KMS-11 (cell line): ENCODE measurements around the gene SUPT3H.

ENCODE experiments used
- H2AFZ ChIP-seq: fragments of 200-600 bp; sonication (generic); 2 replicates; pipeline ENCODE4 v1.6.1; 2016; ENCODE audit warnings: antibody characterized with exemption, mixed run types, low read depth
- H3K27ac ChIP-seq: fragments of 200-600 bp; sonication (generic); 2 replicates; pipeline ENCODE4 v1.6.1; 2016; ENCODE audit warnings: mild to moderate bottlenecking, mixed run types
- H3K27me3 ChIP-seq: fragments of 200-600 bp; sonication (generic); 2 replicates; pipeline ENCODE4 v1.6.1; 2017; ENCODE audit warnings: mild to moderate bottlenecking, low read depth, mixed run types, moderate library complexity; ENCODE audit not compliant: insufficient read depth
- H3K36me3 ChIP-seq: fragments of 200-600 bp; sonication (generic); 2 replicates; pipeline ENCODE4 v1.6.1; 2017; ENCODE audit warnings: mild to moderate bottlenecking, mixed run types; ENCODE audit not compliant: insufficient read depth
- H3K4me1 ChIP-seq: fragments of 200-600 bp; sonication (generic); 2 replicates; pipeline ENCODE4 v1.6.1; 2016; ENCODE audit warnings: mild to moderate bottlenecking, low read depth, mixed run types; ENCODE audit not compliant: poor library complexity, severe bottlenecking
- H3K4me2 ChIP-seq: fragments of 200-600 bp; sonication (generic); 2 replicates; pipeline ENCODE4 v1.7.0; 2016; ENCODE audit warnings: mild to moderate bottlenecking, mixed run types
- H3K4me3 ChIP-seq: fragments of 200-600 bp; sonication (generic); IDR thresholded peaks from 2 replicates; pipeline ENCODE4 v1.6.1; 2017; ENCODE audit warnings: low read depth, low read length, mixed read lengths; ENCODE audit not compliant: insufficient read depth
- H3K79me2 ChIP-seq: fragments of 200-600 bp; sonication (generic); 2 replicates; pipeline ENCODE4 v1.6.1; 2016; ENCODE audit warnings: low read depth, mixed run types; ENCODE audit not compliant: insufficient read depth
- H3K9ac ChIP-seq: fragments of 200-600 bp; sonication (generic); 2 replicates; pipeline ENCODE4 v1.6.1; 2016; ENCODE audit warnings: mild to moderate bottlenecking, mixed run types
- H4K20me1 ChIP-seq: fragments of 200-600 bp; sonication (generic); 2 replicates; pipeline ENCODE4 v1.6.1; 2016; ENCODE audit warnings: mild to moderate bottlenecking, mixed run types; ENCODE audit not compliant: insufficient read depth
- CTCF ChIP-seq: fragments of 200-600 bp; sonication (generic); conservative IDR thresholded peaks from 2 replicates; pipeline ENCODE4 v1.6.1; 2017; ENCODE audit warnings: low read depth, mild to moderate bottlenecking, antibody characterized with exemption, low read length, moderate library complexity, mixed read lengths

Gene SUPT3H

GRCh38 chr6:45255434-45255833, 122.3 kb downstream of the SUPT3H start:
- Histone ChIP-seq H3K9ac (no peak overlapping the region), H3K79me2 (no peaks in the 10 kb centered on the region), H3K4me1 (peaks cover 5% of the 10 kb centered on the region)

GRCh38 chr6:45254253-45254652, 123.5 kb downstream of the SUPT3H start:
- TF ChIP-seq CTCF = no peak
- H3K27ac ChIP-seq = no peak overlapping the region
- no peaks in the 10 kb centered on the region for H3K79me2 ChIP-seq
- H3K4me1 ChIP-seq = peaks cover 5% of the 10 kb centered on the region
- no peaks in the 10 kb centered on the region for H3K27me3 ChIP-seq
- no peak overlapping the region for H3K9ac ChIP-seq
- H3K4me2 ChIP-seq = no peak overlapping the region
- H4K20me1 ChIP-seq = no peaks in the 10 kb centered on the region
- H2AFZ ChIP-seq = no peak overlapping the region
- H3K36me3 ChIP-seq = no peaks in the 10 kb centered on the region
- no peak overlapping the region for H3K4me3 ChIP-seq

More at GRCh38 chr6:45255434-45255833, 122.3 kb downstream of the SUPT3H start:
- Histone ChIP-seq H2AFZ (no peak overlapping the region), H3K4me3 (no peak overlapping the region), H3K27me3 (no peaks in the 10 kb centered on the region), H3K36me3 (no peaks in the 10 kb centered on the region), H4K20me1 (no peaks in the 10 kb centered on the region), H3K4me2 (no peak overlapping the region), H3K27ac (no peak overlapping the region)
- TF ChIP-seq CTCF = no peak

GRCh38 chr6:45253453-45253852, 124.3 kb downstream of the SUPT3H start:
- H3K9ac ChIP-seq = no peak overlapping the region

GRCh38 chr6:45231660-45232059, 146.1 kb downstream of the SUPT3H start:
- no peak for TF ChIP-seq CTCF
- Histone ChIP-seq H3K36me3 (no peaks in the 10 kb centered on the region), H3K79me2 (no peaks in the 10 kb centered on the region), H3K27me3 (no peaks in the 10 kb centered on the region), H2AFZ (no peak overlapping the region), H3K27ac (no peak overlapping the region), H3K4me3 (no peak overlapping the region), H4K20me1 (no peaks in the 10 kb centered on the region), H3K4me1 (no peaks in the 10 kb centered on the region), H3K4me2 (no peak overlapping the region), H3K9ac (no peak overlapping the region)

More at GRCh38 chr6:45253453-45253852, 124.3 kb downstream of the SUPT3H start:
- Histone ChIP-seq H3K4me3 (no peak overlapping the region), H3K4me2 (no peak overlapping the region), H4K20me1 (no peaks in the 10 kb centered on the region), H3K79me2 (no peaks in the 10 kb centered on the region), H3K27ac (no peak overlapping the region), H2AFZ (no peak overlapping the region), H3K4me1 (peaks cover 5% of the 10 kb centered on the region), H3K36me3 (no peaks in the 10 kb centered on the region), H3K27me3 (no peaks in the 10 kb centered on the region)
- TF ChIP-seq CTCF = no peak
